Loucy (cell line): ENCODE measurements around the gene OXCT2.

Source experiments
- CTCF ChIP-seq: fragments of 200-600 bp; sonication (generic); conservative IDR thresholded peaks from 2 replicates; pipeline ENCODE4 v1.5.1; 2014; ENCODE audit warnings: mild to moderate bottlenecking, antibody characterized with exemption, low read length
- EZH2phosphoT487 ChIP-seq: fragments of 200-600 bp; IDR thresholded peaks from 2 replicates; pipeline ENCODE4 v1.6.1; 2018; ENCODE audit warnings: antibody characterized with exemption, mild to moderate bottlenecking, moderate library complexity, borderline replicate concordance

- TF ChIP-seq CTCF (no peak), EZH2phosphoT487 (no peak)
These were observed 19.6 kb downstream of the OXCT2 start for GRCh38 chr1:39751595-39751994.
